ENCODE measurements around the gene BRI3BP. TPM values are rescaled to one million over a fixed set of nuclear protein-coding genes. Genes with fewer than 3 reads are reported as not detected.

The BRI3BP gene
- total RNA-seq, 1 donor = 8.6 TPM

- no peak for DNase-seq (ENCODE audit: low read depth)
- no peak overlapping the region for H3K4me3 ChIP-seq (ENCODE audit: low read depth, low read length)
- TF ChIP-seq CTCF (IDR thresholded peaks at IDR 0.05; ENCODE audit: insufficient read depth, low read depth, low read length) = no peak
Measured at GRCh38 chr12:125021096-125021495, 27.7 kb downstream of the BRI3BP start.

- no peak for DNase-seq (ENCODE audit: low read depth)
- no peak overlapping the region for H3K4me3 ChIP-seq (ENCODE audit: low read depth, low read length)
- TF ChIP-seq CTCF (IDR thresholded peaks at IDR 0.05; ENCODE audit: insufficient read depth, low read depth, low read length) = no peak
Measured at GRCh38 chr12:125021771-125022170, 28.3 kb downstream of the BRI3BP start.

- DNase-seq (ENCODE audit: low read depth) = no peak
- H3K4me3 ChIP-seq (ENCODE audit: low read depth, low read length) = no peak overlapping the region
- no peak for TF ChIP-seq CTCF (IDR thresholded peaks at IDR 0.05; ENCODE audit: insufficient read depth, low read depth, low read length)
Measured at GRCh38 chr12:125023065-125023464, 29.6 kb downstream of the BRI3BP start.

- no peak for DNase-seq (ENCODE audit: low read depth)
- TF ChIP-seq CTCF (IDR thresholded peaks at IDR 0.05; ENCODE audit: insufficient read depth, low read depth, low read length) = no peak
- no peak overlapping the region for H3K4me3 ChIP-seq (ENCODE audit: low read depth, low read length)
Measured at GRCh38 chr12:125024949-125025563, 31.6 kb downstream of the BRI3BP start.

GRCh38 chr12:125025606-125026235, 32.3 kb downstream of the BRI3BP start:
- no peak for TF ChIP-seq CTCF (IDR thresholded peaks at IDR 0.05; ENCODE audit: insufficient read depth, low read depth, low read length)
- H3K4me3 ChIP-seq (ENCODE audit: low read depth, low read length) = no peak overlapping the region
- DNase-seq (ENCODE audit: low read depth) = no peak

- no peak for TF ChIP-seq CTCF (IDR thresholded peaks at IDR 0.05; ENCODE audit: insufficient read depth, low read depth, low read length)
- DNase-seq (ENCODE audit: low read depth) = no peak
Measured at GRCh38 chr12:125028106-125028505, 34.7 kb downstream of the BRI3BP start.

More at GRCh38 chr12:125028106-125028505, 34.7 kb downstream of the BRI3BP start:
- H3K4me3 ChIP-seq (ENCODE audit: low read depth, low read length) = no peak overlapping the region
